Kidney epithelial cell (primary cell): Measurements from ENCODE around the gene EPPIN. TPM values are rescaled to one million over a fixed set of nuclear protein-coding genes. Genes with fewer than 3 reads are reported as not detected.

Experiments
- DNase-seq: peaks from one replicate; pipeline ENCODE4 v3.0.0-alpha.2; 2010; ENCODE audit warnings: low read depth
- H3K27me3 ChIP-seq: 2 replicates; pipeline ENCODE4 v1.6.0; 2011; ENCODE audit warnings: low read length; ENCODE audit not compliant: control insufficient read depth, insufficient read depth
- H3K36me3 ChIP-seq: 2 replicates; pipeline ENCODE4 v1.5.1; 2011; ENCODE audit warnings: low read length; ENCODE audit not compliant: control insufficient read depth, insufficient read depth
- H3K4me3 ChIP-seq: 2 replicates; pipeline ENCODE4 v1.5.1; 2011; ENCODE audit warnings: low read depth, mild to moderate bottlenecking, control low read depth, low read length
- CTCF ChIP-seq: IDR thresholded peaks from 2 replicates; pipeline ENCODE4 v1.5.1; 2011; ENCODE audit warnings: mild to moderate bottlenecking, moderate library complexity, low read length, control low read depth, inconsistent platforms; ENCODE audit not compliant: insufficient read depth, poor library complexity, severe bottlenecking
- total RNA-seq: library from RNA; depleted of rRNA; stranded (reverse); fragments of >200 nt; gene quantifications from 2 replicates; pipeline ENCODE4 v1.2.3, GENCODE V29; 2015

EPPIN gene
- total RNA-seq, 1 donor from 2014 or later, result not detected

- H3K36me3 ChIP-seq, result no peaks in the 10 kb centered on the region
- no peak for TF ChIP-seq CTCF
- no peak for DNase-seq
These were observed 40.8 kb downstream of the EPPIN start for GRCh38 chr20:45506398-45506797.

GRCh38 chr20:45503403-45503802 is 43.8 kb downstream of the EPPIN start:
- H3K4me3 ChIP-seq, result no peak overlapping the region
- DNase-seq, result no peak
- no peak for TF ChIP-seq CTCF
- no peaks in the 10 kb centered on the region for H3K27me3 ChIP-seq
- no peaks in the 10 kb centered on the region for H3K36me3 ChIP-seq

More at GRCh38 chr20:45506398-45506797, 40.8 kb downstream of the EPPIN start:
- Histone ChIP-seq H3K27me3 (no peaks in the 10 kb centered on the region), H3K4me3 (no peak overlapping the region)

GRCh38 chr20:45502561-45502960 is 44.6 kb downstream of the EPPIN start:
- no peak for TF ChIP-seq CTCF
- H3K4me3 ChIP-seq, result no peak overlapping the region

GRCh38 chr20:45501600-45501999 is 45.6 kb downstream of the EPPIN start:
- no peak for TF ChIP-seq CTCF
- Histone ChIP-seq H3K36me3 (no peaks in the 10 kb centered on the region), H3K4me3 (no peak overlapping the region), H3K27me3 (no peaks in the 10 kb centered on the region)
- DNase-seq, result no peak

More at GRCh38 chr20:45502561-45502960, 44.6 kb downstream of the EPPIN start:
- no peak for DNase-seq
- Histone ChIP-seq H3K27me3 (no peaks in the 10 kb centered on the region), H3K36me3 (no peaks in the 10 kb centered on the region)

- no peak for DNase-seq
- no peak for TF ChIP-seq CTCF
- no peak overlapping the region for H3K4me3 ChIP-seq
- H3K36me3 ChIP-seq, result no peaks in the 10 kb centered on the region
- no peaks in the 10 kb centered on the region for H3K27me3 ChIP-seq
These were observed 47.2 kb downstream of the EPPIN start for GRCh38 chr20:45500022-45500421.

- no peak for TF ChIP-seq CTCF
- Histone ChIP-seq H3K27me3 (no peaks in the 10 kb centered on the region), H3K36me3 (no peaks in the 10 kb centered on the region), H3K4me3 (no peak overlapping the region)
- DNase-seq, result no peak
These were observed 49.2 kb downstream of the EPPIN start for GRCh38 chr20:45497971-45498494.
